ENCODE results near the gene NCAM2. TPM values are rescaled to one million over a fixed set of nuclear protein-coding genes. Genes with fewer than 3 reads are reported as not detected.

NCAM2 gene
- total and polyA plus RNA-seq, 9 donors: 0.35 to 6.8 (median 1.2) TPM

DNA sequence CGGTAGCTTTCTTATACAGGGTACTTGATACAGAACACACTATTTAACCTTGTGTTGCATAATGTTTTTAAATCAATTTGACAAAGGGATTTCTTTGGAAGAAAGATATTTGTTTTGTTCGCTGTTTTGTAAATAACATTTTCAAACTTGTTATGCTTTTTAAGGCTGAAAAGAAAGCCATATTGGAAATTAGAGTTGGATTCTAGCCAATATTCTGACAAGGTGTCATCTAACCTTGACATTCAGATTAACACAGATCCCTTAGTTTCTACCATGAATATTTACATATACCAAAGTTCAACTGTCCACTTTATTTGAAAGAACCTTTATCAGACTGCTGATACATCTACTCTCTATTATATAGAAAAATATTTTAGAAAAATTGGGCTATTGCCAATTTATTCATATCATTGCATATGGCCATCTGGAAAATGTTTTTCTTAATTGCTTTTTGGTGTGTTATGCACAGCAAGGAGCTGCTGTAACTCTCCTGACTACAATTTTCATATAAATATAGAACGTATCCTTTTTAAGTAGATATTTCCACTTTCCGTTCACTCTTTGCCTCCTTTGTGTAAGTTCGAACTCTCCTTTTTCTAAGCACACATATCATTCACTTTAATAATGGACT, 206.3 kb downstream of the NCAM2 start:
- Histone ChIP-seq H3K27ac (no peak overlapping the region), H3K4me1 (ENCODE audit: insufficient read depth) (no peaks in the 10 kb centered on the region), H3K4me3 (no peak overlapping the region), H3K9me3 (no peaks in the 10 kb centered on the region), H3K36me3 (no peaks in the 10 kb centered on the region), H3K27me3 (no peaks in the 10 kb centered on the region)
- no peak for DNase-seq
- intact Hi-C loops (cut with DNase I): no loop called here
- TF ChIP-seq EP300 (IDR thresholded peaks at IDR 0.05): no peak
- TF ChIP-seq, protein P1, sequence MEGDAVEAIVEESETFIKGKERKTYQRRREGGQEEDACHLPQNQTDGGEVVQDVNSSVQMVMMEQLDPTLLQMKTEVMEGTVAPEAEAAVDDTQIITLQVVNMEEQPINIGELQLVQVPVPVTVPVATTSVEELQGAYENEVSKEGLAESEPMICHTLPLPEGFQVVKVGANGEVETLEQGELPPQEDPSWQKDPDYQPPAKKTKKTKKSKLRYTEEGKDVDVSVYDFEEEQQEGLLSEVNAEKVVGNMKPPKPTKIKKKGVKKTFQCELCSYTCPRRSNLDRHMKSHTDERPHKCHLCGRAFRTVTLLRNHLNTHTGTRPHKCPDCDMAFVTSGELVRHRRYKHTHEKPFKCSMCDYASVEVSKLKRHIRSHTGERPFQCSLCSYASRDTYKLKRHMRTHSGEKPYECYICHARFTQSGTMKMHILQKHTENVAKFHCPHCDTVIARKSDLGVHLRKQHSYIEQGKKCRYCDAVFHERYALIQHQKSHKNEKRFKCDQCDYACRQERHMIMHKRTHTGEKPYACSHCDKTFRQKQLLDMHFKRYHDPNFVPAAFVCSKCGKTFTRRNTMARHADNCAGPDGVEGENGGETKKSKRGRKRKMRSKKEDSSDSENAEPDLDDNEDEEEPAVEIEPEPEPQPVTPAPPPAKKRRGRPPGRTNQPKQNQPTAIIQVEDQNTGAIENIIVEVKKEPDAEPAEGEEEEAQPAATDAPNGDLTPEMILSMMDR (IDR thresholded peaks at IDR 0.05): no peak
- TF ChIP-seq POLR2A (IDR thresholded peaks at IDR 0.05): no peak
- 64 to 72% (median 68%) methylated on average over 5 of the region's 5 CpGs for WGBS, 3 donors

DNA sequence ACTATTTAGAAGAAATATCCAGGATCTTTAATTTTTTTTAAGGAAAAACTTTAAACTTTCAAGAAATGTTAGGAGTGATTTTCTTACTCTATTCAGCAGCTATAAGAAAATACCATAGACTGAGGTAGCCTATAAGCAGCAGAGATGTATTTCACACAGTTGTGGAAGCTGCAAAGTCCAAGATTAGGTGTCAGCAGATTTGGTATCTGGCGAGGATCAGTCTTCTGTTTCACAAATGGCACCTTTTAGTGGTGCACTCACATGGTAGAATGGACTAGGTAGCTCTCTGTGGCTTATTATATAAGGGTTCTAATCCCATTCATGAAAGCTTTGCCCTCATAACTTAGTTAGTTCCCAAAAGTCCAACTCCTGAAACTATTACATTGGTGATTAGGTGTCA, 207.4 kb downstream of the NCAM2 start:
- Histone ChIP-seq H3K4me3 (no peak overlapping the region), H3K4me1 (ENCODE audit: insufficient read depth) (no peaks in the 10 kb centered on the region), H3K27ac (no peak overlapping the region), H3K36me3 (no peaks in the 10 kb centered on the region), H3K27me3 (no peaks in the 10 kb centered on the region), H3K9me3 (no peaks in the 10 kb centered on the region)
- 72 to 82% (median 81%) methylated on average over 1 of the region's 1 CpG for WGBS, 3 donors
- no peak for DNase-seq
- TF ChIP-seq, protein P1 (IDR thresholded peaks at IDR 0.05): no peak
- TF ChIP-seq EP300 (IDR thresholded peaks at IDR 0.05) (no peak), POLR2A (IDR thresholded peaks at IDR 0.05) (no peak)
- intact Hi-C loops (cut with DNase I): no loop called here

DNA sequence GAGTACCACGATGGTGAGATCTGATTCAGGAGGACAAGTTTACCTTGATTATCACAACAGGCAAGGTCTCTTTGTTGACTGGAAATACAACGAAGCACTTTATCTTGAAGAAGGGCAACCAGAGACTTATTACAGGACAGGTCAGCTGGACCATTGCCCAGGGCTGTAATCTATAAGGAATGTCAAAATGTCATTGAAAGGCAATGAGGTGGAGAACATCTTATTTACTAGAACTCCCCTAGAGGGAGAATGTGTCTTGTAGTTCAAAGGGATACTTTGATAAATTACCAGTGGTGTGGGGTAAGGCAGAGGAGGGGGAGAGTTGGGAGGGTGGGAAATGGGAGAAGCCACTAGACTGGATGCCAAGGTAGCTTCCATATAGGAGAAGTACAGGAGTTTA, 212.3 kb downstream of the NCAM2 start:
- H3K27me3 ChIP-seq: no peaks in the 10 kb centered on the region
- no peaks in the 10 kb centered on the region for H3K9me3 ChIP-seq
- 16 to 34% (median 22%) methylated on average over 2 of the region's 2 CpGs for WGBS, 3 donors
- intact Hi-C loops (cut with DNase I): no loop called here
- no peak for TF ChIP-seq POLR2A (IDR thresholded peaks at IDR 0.05)
- TF ChIP-seq EP300 (IDR thresholded peaks at IDR 0.05): no peak
- TF ChIP-seq, protein P1 (IDR thresholded peaks at IDR 0.05): no peak
- no peaks in the 10 kb centered on the region for H3K36me3 ChIP-seq
- H3K4me1 ChIP-seq (ENCODE audit: insufficient read depth): no peaks in the 10 kb centered on the region
- H3K4me3 ChIP-seq: no peak overlapping the region
- no peak overlapping the region for H3K27ac ChIP-seq
- DNase-seq: no peak

DNA sequence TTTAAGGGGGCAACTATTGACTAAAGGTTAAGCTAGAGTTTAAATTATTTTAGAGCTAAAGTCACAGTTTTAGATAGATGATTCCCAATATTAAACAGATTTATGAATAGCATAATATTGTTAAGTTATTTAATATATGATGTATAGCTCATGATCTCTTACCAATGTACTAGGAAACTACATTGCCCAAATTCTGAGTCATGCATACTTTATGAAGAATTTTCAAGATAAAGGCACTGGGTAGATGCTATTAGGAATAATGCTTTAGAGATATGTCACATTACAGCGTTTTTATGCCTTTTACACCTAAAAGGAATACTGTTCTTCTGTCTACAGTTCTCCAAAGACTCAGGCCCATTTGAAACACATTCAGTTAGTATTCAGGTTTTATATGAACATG, 215.1 kb downstream of the NCAM2 start:
- TF ChIP-seq POLR2A (IDR thresholded peaks at IDR 0.05) (no peak), EP300 (IDR thresholded peaks at IDR 0.05) (no peak)
- TF ChIP-seq, protein P1 (IDR thresholded peaks at IDR 0.05): no peak

More for the DNA sequence above, 215.1 kb downstream of the NCAM2 start:
- H3K4me1 ChIP-seq (ENCODE audit: insufficient read depth): no peaks in the 10 kb centered on the region
- H3K36me3 ChIP-seq: no peaks in the 10 kb centered on the region
- H3K4me3 ChIP-seq: no peak overlapping the region
- intact Hi-C loops (cut with DNase I): no loop called here
- H3K27me3 ChIP-seq: no peaks in the 10 kb centered on the region
- no peak overlapping the region for H3K27ac ChIP-seq
- DNase-seq: no peak
- 67 to 83% (median 81%) methylated on average over 1 of the region's 1 CpG for WGBS, 3 donors
- no peaks in the 10 kb centered on the region for H3K9me3 ChIP-seq

Measured in ovary (tissue), 9 donors.